Right renal cortex interstitium (tissue), 3 donors: ENCODE measurements around the gene VSX2. TPM values are rescaled to one million over a fixed set of nuclear protein-coding genes. Genes with fewer than 3 reads are reported as not detected.
"Not testable (repeated sequence)": the region's sequence is repeated elsewhere in the genome, so short reads cannot be mapped to it uniquely, and the experiment has no call there.

Experiments
- DNase-seq, 3 donors: peaks; one replicate each; pipeline ENCODE4 v3.0.0-alpha.2; 2013; ENCODE audit warnings: low read depth in 3 of 3, low spot score in 2 of 3
- polyA plus RNA-seq, 3 donors: library from polyadenylated mRNA; unstranded; fragments of 120-200 nt; gene quantifications; one replicate each; pipeline ENCODE4 v1.2.1, GENCODE V29; 2013; ENCODE audit not compliant: insufficient read length in 3 of 3

Gene VSX2
- polyA plus RNA-seq, 3 donors = 0.08 TPM; not detected in 2

GRCh38 chr14:74257941-74258763, 18.9 kb downstream of the VSX2 start:
- no peak for DNase-seq

GRCh38 chr14:74258764-74259035, 19.5 kb downstream of the VSX2 start:
- DNase-seq = no peak

GRCh38 chr14:74259513-74259912, 20.3 kb downstream of the VSX2 start:
- no peak for DNase-seq

- no peak for DNase-seq
These were observed 21.4 kb downstream of the VSX2 start for GRCh38 chr14:74260525-74261233.

- DNase-seq = no peak
These were observed 22.0 kb downstream of the VSX2 start for GRCh38 chr14:74261288-74261687.

GRCh38 chr14:74262076-74262475, 22.8 kb downstream of the VSX2 start:
- DNase-seq = no peak

GRCh38 chr14:74263181-74263580, 23.9 kb downstream of the VSX2 start:
- no peak for DNase-seq

GRCh38 chr14:74263921-74264320, 24.7 kb downstream of the VSX2 start:
- DNase-seq = no peak

- no peak for DNase-seq
These were observed 26.2 kb downstream of the VSX2 start for GRCh38 chr14:74265301-74265965.

GRCh38 chr14:74267588-74267987, 28.3 kb downstream of the VSX2 start:
- DNase-seq = no peak

- not testable (repeated sequence) for DNase-seq
These were observed 31.3 kb downstream of the VSX2 start for GRCh38 chr14:74270382-74271177.

GRCh38 chr14:74271365-74271764, 32.1 kb downstream of the VSX2 start:
- DNase-seq = no peak

- DNase-seq = no peak
These were observed 36.1 kb downstream of the VSX2 start for GRCh38 chr14:74275241-74275841.

- no peak for DNase-seq
These were observed 38.8 kb downstream of the VSX2 start for GRCh38 chr14:74278080-74278479.

GRCh38 chr14:74281069-74281468, 41.8 kb downstream of the VSX2 start:
- no peak for DNase-seq

GRCh38 chr14:74286736-74287135, 47.5 kb downstream of the VSX2 start:
- no peak for DNase-seq

GRCh38 chr14:74289801-74290200, 50.6 kb downstream of the VSX2 start:
- DNase-seq = no peak

- no peak for DNase-seq
These were observed 51.2 kb downstream of the VSX2 start for GRCh38 chr14:74290415-74290814.

GRCh38 chr14:74292061-74292460, 52.8 kb downstream of the VSX2 start:
- DNase-seq = no peak

- DNase-seq = no peak
These were observed 54.4 kb downstream of the VSX2 start for GRCh38 chr14:74293606-74294005.

GRCh38 chr14:74296037-74296467, 56.8 kb downstream of the VSX2 start:
- DNase-seq = no peak
